Left ventricle myocardium inferior (tissue), 1 donor: Measurements from ENCODE around the gene FAM174C. TPM values are rescaled to one million over a fixed set of nuclear protein-coding genes. Genes with fewer than 3 reads are reported as not detected.

Experiments used
- DNase-seq: peaks from one replicate; pipeline ENCODE4 v3.0.0-alpha.2; 2020
- H3K27ac ChIP-seq: fragments of 200-600 bp; replicated peaks from 2 replicates; pipeline ENCODE4 v1.8.0; 2021
- H3K27me3 ChIP-seq: fragments of 200-600 bp; 2 replicates; pipeline ENCODE4 v1.8.0; 2021; ENCODE audit warnings: low read depth
- H3K36me3 ChIP-seq: fragments of 200-600 bp; 2 replicates; pipeline ENCODE4 v1.8.0; 2021
- H3K4me1 ChIP-seq: fragments of 200-600 bp; 2 replicates; pipeline ENCODE4 v1.8.0; 2021
- H3K4me3 ChIP-seq: fragments of 200-600 bp; 2 replicates; pipeline ENCODE4 v1.8.0; 2021; ENCODE audit warnings: mild to moderate bottlenecking, moderate library complexity
- H3K9me3 ChIP-seq: fragments of 200-600 bp; replicated peaks from 2 replicates; pipeline ENCODE4 v1.8.0; 2021
- CTCF ChIP-seq: fragments of 200-600 bp; IDR thresholded peaks from 2 replicates; pipeline ENCODE4 v1.8.0; 2021; ENCODE audit warnings: antibody characterized with exemption, mild to moderate bottlenecking, borderline replicate concordance
- intact Hi-C: fragments of 100-400 bp; cut with micrococcal nuclease; formaldehyde crosslinking; loops from one replicate; pipeline ENCODE4 v1.11.0; 2022
- total RNA-seq: library from RNA; stranded (reverse); fragmentation: NEBNext Ultra II Directional; extraction: Animal tissue kit (Norgen Biotek cat#: 25700); gene quantifications from one replicate; pipeline ENCODE4 v1.2.1, GENCODE V29; 2021
- donor health status: DM: no; HTN: yes; CAD: no; lungs with severe emphysema.

Gene FAM174C
- total RNA-seq, 1 donor from 2014 or later: 12.4 TPM

DNA sequence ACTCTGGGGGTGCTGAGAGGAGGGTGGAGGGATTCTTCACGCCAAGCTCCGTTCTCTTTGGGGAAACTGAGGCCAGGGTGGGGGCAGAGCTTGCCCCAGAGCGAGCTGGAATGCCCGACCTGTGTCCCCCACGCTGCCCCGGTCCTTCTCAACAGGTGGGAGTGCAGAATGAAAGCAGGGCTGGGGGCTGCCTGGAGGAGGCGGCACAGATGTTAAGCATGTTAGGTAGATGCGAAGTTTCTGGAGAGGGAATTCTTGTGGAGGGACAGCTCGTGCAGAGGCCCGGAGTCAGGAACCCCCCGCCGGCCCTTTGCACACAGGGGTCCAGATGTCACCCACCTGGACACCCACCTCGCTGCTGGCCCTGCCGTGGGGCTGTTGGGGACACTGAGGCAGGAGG is 19.4 kb downstream of the FAM174C start:
- TF ChIP-seq CTCF: no peak
- no peaks in the 10 kb centered on the region for H3K9me3 ChIP-seq
- DNase-seq: no peak
- no peaks in the 10 kb centered on the region for H3K36me3 ChIP-seq
- H3K27me3 ChIP-seq: peaks cover 74% of the 10 kb centered on the region
- intact Hi-C loops: no loop called here
- H3K4me3 ChIP-seq: no peak overlapping the region
- H3K4me1 ChIP-seq: peaks cover 5% of the 10 kb centered on the region
- H3K27ac ChIP-seq: no peak overlapping the region

GRCh38 chr19:1295169-1296012 is 20.1 kb downstream of the FAM174C start:
- Histone ChIP-seq H3K4me1 (peaks cover 5% of the 10 kb centered on the region), H3K4me3 (peak overlapping the region; percentile 34), H3K9me3 (no peaks in the 10 kb centered on the region), H3K36me3 (no peaks in the 10 kb centered on the region), H3K27me3 (peaks cover 71% of the 10 kb centered on the region), H3K27ac (no peak overlapping the region)
- intact Hi-C loops: no loop called here
- TF ChIP-seq CTCF: no peak
- DNase-seq: no peak

DNA sequence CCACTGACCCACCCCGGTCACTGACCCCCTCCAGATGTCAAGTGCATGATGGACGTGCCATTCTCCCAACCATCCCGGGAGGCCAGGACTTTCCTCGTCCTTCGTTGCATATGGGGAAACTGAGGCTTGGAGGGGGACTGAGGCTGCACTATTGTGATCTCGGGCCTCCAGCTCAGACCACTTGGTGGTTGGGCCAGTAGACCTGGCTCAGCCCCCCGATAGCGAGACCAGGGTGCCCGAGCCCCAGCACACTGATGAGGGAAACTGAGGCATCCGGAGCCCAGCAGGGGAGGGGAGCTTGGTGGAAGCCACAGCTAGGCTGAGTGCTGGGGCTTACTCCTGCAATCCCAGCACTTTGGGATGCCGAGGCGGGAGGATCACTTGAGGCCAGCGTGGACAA is 20.7 kb downstream of the FAM174C start:
- Histone ChIP-seq H3K4me3 (no peak overlapping the region), H3K27me3 (peaks cover 64% of the 10 kb centered on the region), H3K4me1 (peaks cover 5% of the 10 kb centered on the region), H3K27ac (no peak overlapping the region), H3K9me3 (no peaks in the 10 kb centered on the region), H3K36me3 (no peaks in the 10 kb centered on the region)
- intact Hi-C loops: no loop called here
- no peak for DNase-seq
- TF ChIP-seq CTCF: no peak

DNA sequence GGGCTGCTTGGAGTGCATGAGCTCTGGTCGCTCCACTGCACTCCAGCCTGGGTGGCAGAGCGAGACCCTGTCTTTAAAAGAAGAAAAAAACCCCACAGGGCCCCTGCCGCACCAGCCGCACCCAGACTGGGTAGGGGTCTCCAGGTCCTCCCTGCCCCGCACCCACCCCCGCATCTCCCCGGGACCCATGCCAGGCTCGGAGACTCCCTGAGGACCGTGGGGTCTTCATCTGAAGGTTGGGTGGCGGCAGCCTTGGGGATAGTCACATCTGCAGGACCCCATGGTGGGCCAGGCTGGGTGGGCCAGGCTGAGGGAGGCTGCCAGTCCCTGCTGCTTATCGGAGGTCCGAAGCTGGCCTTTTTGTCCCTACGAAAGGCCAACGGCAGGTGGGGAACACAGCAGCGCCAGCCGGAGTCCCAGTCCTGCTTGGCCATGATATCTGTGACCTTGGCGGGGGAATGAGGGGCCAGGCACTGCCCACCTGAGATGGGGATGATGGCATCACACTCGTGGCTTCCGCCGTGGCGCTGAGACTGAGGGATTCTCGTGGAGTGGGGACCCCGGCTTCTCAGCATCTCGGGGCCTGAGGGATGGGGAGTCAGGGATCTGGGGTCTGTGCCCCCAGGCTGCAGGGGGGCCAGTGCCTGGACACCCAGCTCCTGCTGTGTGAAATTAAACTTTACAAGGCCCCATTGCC is 21.4 kb downstream of the FAM174C start:
- intact Hi-C loops: no loop called here
- no peaks in the 10 kb centered on the region for H3K9me3 ChIP-seq
- peaks cover 57% of the 10 kb centered on the region for H3K27me3 ChIP-seq
- DNase-seq: no peak
- H3K4me1 ChIP-seq: peaks cover 5% of the 10 kb centered on the region
- no peak for TF ChIP-seq CTCF
- no peak overlapping the region for H3K27ac ChIP-seq
- no peaks in the 10 kb centered on the region for H3K36me3 ChIP-seq
- no peak overlapping the region for H3K4me3 ChIP-seq

DNA sequence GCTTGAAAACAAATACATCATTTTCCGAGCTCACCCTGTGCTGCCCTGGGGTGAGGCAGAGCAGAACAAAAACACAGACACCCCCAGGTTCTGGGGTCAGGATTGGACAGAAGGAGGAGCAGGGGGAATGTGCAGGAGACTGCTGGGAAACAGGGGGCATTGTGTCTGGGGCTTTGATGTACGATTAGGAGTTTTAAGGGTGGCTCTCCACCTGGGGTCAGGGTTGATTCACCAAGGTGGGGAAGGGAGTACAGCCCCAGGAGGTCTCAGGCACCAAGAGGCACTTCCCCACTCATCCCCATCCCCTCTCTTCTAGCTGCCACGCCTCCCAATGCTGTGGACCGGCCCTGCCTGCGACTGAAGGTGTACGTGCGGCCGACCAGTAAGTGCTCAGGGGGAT is 22.9 kb downstream of the FAM174C start:
- Histone ChIP-seq H3K36me3 (no peaks in the 10 kb centered on the region), H3K27me3 (peaks cover 42% of the 10 kb centered on the region), H3K27ac (no peak overlapping the region), H3K4me3 (no peak overlapping the region), H3K9me3 (no peaks in the 10 kb centered on the region), H3K4me1 (peaks cover 5% of the 10 kb centered on the region)
- intact Hi-C loops: no loop called here
- no peak for DNase-seq
- TF ChIP-seq CTCF: no peak
